Karpas-422 (cell line): ENCODE measurements around the gene RFNG. TPM values are rescaled to one million over a fixed set of nuclear protein-coding genes. Genes with fewer than 3 reads are reported as not detected.

Experiments used
- DNase-seq: peaks from one replicate; pipeline ENCODE4 v3.0.0-alpha.2; 2015
- H2AFZ ChIP-seq: fragments of 200-600 bp; sonication (generic); 2 replicates; pipeline ENCODE4 v1.6.1; 2014; ENCODE audit warnings: antibody characterized with exemption, low read length, mixed read lengths
- H3K27ac ChIP-seq: fragments of 200-600 bp; sonication (generic); 2 replicates; pipeline ENCODE4 v1.5.1; 2014; ENCODE audit warnings: mild to moderate bottlenecking, low read length, moderate library complexity
- H3K27me3 ChIP-seq: fragments of 200-600 bp; sonication (generic); 2 replicates; pipeline ENCODE4 v1.6.1; 2014; ENCODE audit warnings: low read length, mixed read lengths
- H3K36me3 ChIP-seq: fragments of 200-600 bp; sonication (generic); 2 replicates; pipeline ENCODE4 v1.6.1; 2014; ENCODE audit warnings: low read length, mixed read lengths; ENCODE audit not compliant: insufficient read depth
- H3K4me1 ChIP-seq: fragments of 200-600 bp; sonication (generic); 2 replicates; pipeline ENCODE4 v1.6.1; 2014; ENCODE audit warnings: mild to moderate bottlenecking, low read length, mixed read lengths
- H3K4me2 ChIP-seq: fragments of 200-600 bp; sonication (generic); 2 replicates; pipeline ENCODE4 v1.6.1; 2014; ENCODE audit warnings: low read length, low read depth, mild to moderate bottlenecking; ENCODE audit not compliant: poor library complexity, severe bottlenecking
- H3K4me3 ChIP-seq: fragments of 200-600 bp; sonication (generic); 2 replicates; pipeline ENCODE4 v1.5.1; 2014; ENCODE audit warnings: mild to moderate bottlenecking, antibody characterized with exemption, low read length, mixed read lengths
- H3K79me2 ChIP-seq: fragments of 200-600 bp; sonication (generic); 2 replicates; pipeline ENCODE4 v1.6.1; 2014; ENCODE audit warnings: mild to moderate bottlenecking, low read length, mixed read lengths
- H3K9ac ChIP-seq: fragments of 200-600 bp; sonication (generic); 2 replicates; pipeline ENCODE4 v1.6.0; 2014; ENCODE audit warnings: low read length
- H3K9me2 ChIP-seq: fragments of 200-600 bp; sonication (generic), shearing (Covaris generic); replicated peaks from 2 replicates; pipeline ENCODE4 v1.6.0; 2014; ENCODE audit warnings: mild to moderate bottlenecking, low read length, moderate library complexity; ENCODE audit not compliant: insufficient read depth
- H3K9me3 ChIP-seq: fragments of 300-700, 200-600 bp; sonication (generic); 2 replicates; pipeline ENCODE4 v1.6.1; 2014; ENCODE audit warnings: low read length, mixed read lengths
- H4K20me1 ChIP-seq: fragments of 200-600 bp; sonication (generic); 2 replicates; pipeline ENCODE4 v1.6.1; 2014; ENCODE audit warnings: mild to moderate bottlenecking, antibody characterized with exemption, low read length, low read depth; ENCODE audit not compliant: insufficient read depth
- total RNA-seq: library from RNA; depleted of rRNA; stranded (reverse); fragments of >200 nt; shearing (Covaris generic); gene quantifications from 2 replicates; pipeline ENCODE4 v1.2.3, GENCODE V29; 2014; ENCODE audit warnings: low replicate concordance

The RFNG gene
- total RNA-seq, 1 experiment from 2014 or later, result 16.5 TPM

GRCh38 chr17:82048571-82048971 is 3.0 kb downstream of the RFNG start:
- H3K9ac ChIP-seq, result no peak overlapping the region
- H3K79me2 ChIP-seq, result peaks cover 16% of the 10 kb centered on the region
- no peak overlapping the region for H3K4me3 ChIP-seq
- H3K4me2 ChIP-seq, result no peak overlapping the region
- no peaks in the 10 kb centered on the region for H3K9me3 ChIP-seq
- no peaks in the 10 kb centered on the region for H3K27me3 ChIP-seq
- H3K4me1 ChIP-seq, result peaks cover 29% of the 10 kb centered on the region
- no peak overlapping the region for H2AFZ ChIP-seq
- no peak overlapping the region for H3K27ac ChIP-seq
- no peaks in the 10 kb centered on the region for H3K9me2 ChIP-seq
- no peak for DNase-seq
- H4K20me1 ChIP-seq, result peaks cover 11% of the 10 kb centered on the region; the same call in 1 of the 2 replicates
- no peaks in the 10 kb centered on the region for H3K36me3 ChIP-seq

GRCh38 chr17:82047914-82048570 is 3.6 kb downstream of the RFNG start:
- Histone ChIP-seq H3K4me3 (no peak overlapping the region), H3K9ac (no peak overlapping the region)

GRCh38 chr17:82047379-82047778 is 4.2 kb downstream of the RFNG start:
- no peak overlapping the region for H3K4me2 ChIP-seq
- no peak overlapping the region for H3K4me3 ChIP-seq
- no peaks in the 10 kb centered on the region for H3K9me2 ChIP-seq
- H3K9ac ChIP-seq, result no peak overlapping the region
- DNase-seq, result no peak
- H3K79me2 ChIP-seq, result peaks cover 4% of the 10 kb centered on the region
- H3K27ac ChIP-seq, result no peak overlapping the region
- no peak overlapping the region for H2AFZ ChIP-seq
- H3K27me3 ChIP-seq, result no peaks in the 10 kb centered on the region
- peaks cover 19% of the 10 kb centered on the region for H3K4me1 ChIP-seq
- peaks cover 3% of the 10 kb centered on the region; the same call in 1 of the 2 replicates for H4K20me1 ChIP-seq
- H3K36me3 ChIP-seq, result no peaks in the 10 kb centered on the region
- no peaks in the 10 kb centered on the region for H3K9me3 ChIP-seq

More at GRCh38 chr17:82047914-82048570, 3.6 kb downstream of the RFNG start:
- Histone ChIP-seq H3K36me3 (no peaks in the 10 kb centered on the region), H3K9me2 (no peaks in the 10 kb centered on the region), H3K4me2 (no peak overlapping the region), H3K79me2 (peaks cover 11% of the 10 kb centered on the region), H3K27ac (no peak overlapping the region), H2AFZ (no peak overlapping the region), H4K20me1 (peaks cover 10% of the 10 kb centered on the region; the same call in 1 of the 2 replicates), H3K27me3 (no peaks in the 10 kb centered on the region), H3K4me1 (peaks cover 24% of the 10 kb centered on the region), H3K9me3 (no peaks in the 10 kb centered on the region)
- no peak for DNase-seq

GRCh38 chr17:82046903-82047302 is 4.7 kb downstream of the RFNG start:
- H3K4me3 ChIP-seq, result no peak overlapping the region
- H3K27ac ChIP-seq, result no peak overlapping the region
- H3K4me1 ChIP-seq, result peaks cover 19% of the 10 kb centered on the region
- no peaks in the 10 kb centered on the region for H3K79me2 ChIP-seq
- no peaks in the 10 kb centered on the region for H3K9me2 ChIP-seq
- H2AFZ ChIP-seq, result no peak overlapping the region
- no peak for DNase-seq
- no peaks in the 10 kb centered on the region for H3K36me3 ChIP-seq
- no peak overlapping the region for H3K4me2 ChIP-seq
- H4K20me1 ChIP-seq, result no peaks in the 10 kb centered on the region
- no peaks in the 10 kb centered on the region for H3K27me3 ChIP-seq
- no peaks in the 10 kb centered on the region for H3K9me3 ChIP-seq
- no peak overlapping the region for H3K9ac ChIP-seq

- Histone ChIP-seq H3K27ac (no peak overlapping the region), H3K4me3 (no peak overlapping the region), H3K4me2 (no peak overlapping the region), H3K9me3 (no peaks in the 10 kb centered on the region), H2AFZ (no peak overlapping the region), H3K9ac (no peak overlapping the region), H3K36me3 (no peaks in the 10 kb centered on the region), H3K27me3 (no peaks in the 10 kb centered on the region), H3K79me2 (no peaks in the 10 kb centered on the region), H3K9me2 (no peaks in the 10 kb centered on the region), H4K20me1 (no peaks in the 10 kb centered on the region), H3K4me1 (peaks cover 17% of the 10 kb centered on the region)
- DNase-seq, result no peak
These were observed 5.6 kb downstream of the RFNG start for GRCh38 chr17:82045936-82046484.

GRCh38 chr17:82043507-82043906 is 8.1 kb downstream of the RFNG start:
- Histone ChIP-seq H3K4me2 (no peak overlapping the region), H3K9me2 (no peaks in the 10 kb centered on the region), H2AFZ (no peak overlapping the region), H3K9me3 (no peaks in the 10 kb centered on the region), H3K4me3 (no peak overlapping the region), H3K36me3 (no peaks in the 10 kb centered on the region), H3K79me2 (no peaks in the 10 kb centered on the region), H3K27me3 (no peaks in the 10 kb centered on the region), H3K27ac (no peak overlapping the region), H4K20me1 (no peaks in the 10 kb centered on the region), H3K9ac (no peak overlapping the region), H3K4me1 (no peaks in the 10 kb centered on the region)
- DNase-seq, result no peak

- no peaks in the 10 kb centered on the region for H3K9me2 ChIP-seq
- H2AFZ ChIP-seq, result no peak overlapping the region
- no peaks in the 10 kb centered on the region for H3K27me3 ChIP-seq
- H3K27ac ChIP-seq, result no peak overlapping the region
- DNase-seq, result no peak
- no peaks in the 10 kb centered on the region for H3K9me3 ChIP-seq
- no peaks in the 10 kb centered on the region for H3K36me3 ChIP-seq
- peaks cover 4% of the 10 kb centered on the region for H3K4me1 ChIP-seq
- H3K9ac ChIP-seq, result no peak overlapping the region
- H3K79me2 ChIP-seq, result no peaks in the 10 kb centered on the region
- no peaks in the 10 kb centered on the region for H4K20me1 ChIP-seq
- H3K4me2 ChIP-seq, result no peak overlapping the region
- H3K4me3 ChIP-seq, result no peak overlapping the region
These were observed 9.0 kb downstream of the RFNG start for GRCh38 chr17:82042649-82043048.

GRCh38 chr17:82041144-82041814 is 10.3 kb downstream of the RFNG start:
- no peak overlapping the region for H2AFZ ChIP-seq
- H3K4me2 ChIP-seq, result no peak overlapping the region
- no peak overlapping the region for H3K27ac ChIP-seq
- no peak overlapping the region for H3K4me3 ChIP-seq
- no peaks in the 10 kb centered on the region for H3K9me3 ChIP-seq
- no peak for DNase-seq
- peaks cover 8% of the 10 kb centered on the region for H3K79me2 ChIP-seq
- no peaks in the 10 kb centered on the region for H3K27me3 ChIP-seq
- H3K4me1 ChIP-seq, result peaks cover 10% of the 10 kb centered on the region
- H4K20me1 ChIP-seq, result 0 out of 2 replicates have a peak, but pooled peaks cover 3% of the 10 kb centered on the region
- no peak overlapping the region for H3K9ac ChIP-seq
- no peaks in the 10 kb centered on the region for H3K36me3 ChIP-seq
- H3K9me2 ChIP-seq, result no peaks in the 10 kb centered on the region
